ENCODE measurements around the gene ZNF358.

GRCh38 chr19:7539827-7540425 is 24.0 kb downstream of the ZNF358 start:
- no peak for TF ChIP-seq CTCF (IDR thresholded peaks at IDR 0.05)
- TF ChIP-seq POLR2A (IDR thresholded peaks at IDR 0.05), result no peak
